ENCODE results near the gene ANXA1. TPM values are rescaled to one million over a fixed set of nuclear protein-coding genes. Genes with fewer than 3 reads are reported as not detected.
A peak's percentile ranks its signal among the peaks of the same experiment; 100 is the strongest.
"Not testable (repeated sequence)": the region's sequence is repeated elsewhere in the genome, so short reads cannot be mapped to it uniquely, and the experiment has no call there.

ANXA1 gene
- total and polyA plus RNA-seq, 9 donors = 67.5 to 472 (median 110) TPM

GRCh38 chr9:73183917-73184861 is 32.5 kb downstream of the ANXA1 start:
- Histone ChIP-seq H3K27ac (no peak overlapping the region), H3K4me1 (ENCODE audit: insufficient read depth) (no peaks in the 10 kb centered on the region), H3K9me3 (no peaks in the 10 kb centered on the region), H3K36me3 (no peaks in the 10 kb centered on the region), H3K27me3 (no peaks in the 10 kb centered on the region), H3K4me3 (no peak overlapping the region)
- intact Hi-C loops (cut with DNase I) = loop anchor here in 3 of 4 donors (5.0 to 10.0 kb wide), 4 partner anchors 69 to 319 kb away; no protein-coding TSS in a partner anchor
- TF ChIP-seq POLR2A (IDR thresholded peaks at IDR 0.05) (no peak), CTCF (IDR thresholded peaks at IDR 0.05) (peak in 2 of 3 donors; percentile 33 to 49), EP300 (IDR thresholded peaks at IDR 0.05) (no peak)
- 48 to 52% (median 49%) methylated on average over 3 of the region's 3 CpGs for WGBS, 3 donors
- DNase-seq = no peak

GRCh38 chr9:73191109-73191508 is 39.4 kb downstream of the ANXA1 start:
- intact Hi-C loops (cut with DNase I); H3K4me1 ChIP-seq (ENCODE audit: insufficient read depth); H3K4me3 ChIP-seq; H3K27me3 ChIP-seq; H3K27ac ChIP-seq; H3K36me3 ChIP-seq; H3K9me3 ChIP-seq; DNase-seq: not testable (repeated sequence)
- 7 to 15% (median 7%) methylated on average over 1 of the region's 1 CpG for WGBS, 3 donors

- Histone ChIP-seq H3K4me3 (no peak overlapping the region), H3K36me3 (no peaks in the 10 kb centered on the region), H3K27ac (no peak overlapping the region), H3K9me3 (no peaks in the 10 kb centered on the region), H3K4me1 (ENCODE audit: insufficient read depth) (no peaks in the 10 kb centered on the region), H3K27me3 (no peaks in the 10 kb centered on the region)
- intact Hi-C loops (cut with DNase I) = no loop called here
- DNase-seq = no peak
- 89 to 94% (median 90%) methylated on average over 1 of the region's 1 CpG for WGBS, 3 donors
- TF ChIP-seq POLR2A (IDR thresholded peaks at IDR 0.05) (no peak), EP300 (IDR thresholded peaks at IDR 0.05) (no peak), CTCF (IDR thresholded peaks at IDR 0.05) (no peak)
Observed at GRCh38 chr9:73194284-73194683, 42.6 kb downstream of the ANXA1 start.

GRCh38 chr9:73199448-73199847 is 47.8 kb downstream of the ANXA1 start:
- no peak overlapping the region for H3K27ac ChIP-seq
- H3K36me3 ChIP-seq = no peaks in the 10 kb centered on the region
- no peak for TF ChIP-seq EP300 (IDR thresholded peaks at IDR 0.05)
- TF ChIP-seq POLR2A (IDR thresholded peaks at IDR 0.05) = no peak
- TF ChIP-seq CTCF (IDR thresholded peaks at IDR 0.05) = no peak
- no peak for DNase-seq
- intact Hi-C loops (cut with DNase I) = no loop called here
- H3K9me3 ChIP-seq = no peaks in the 10 kb centered on the region
- H3K4me3 ChIP-seq = no peak overlapping the region
- H3K27me3 ChIP-seq = no peaks in the 10 kb centered on the region
- H3K4me1 ChIP-seq (ENCODE audit: insufficient read depth) = no peaks in the 10 kb centered on the region
- 54 to 62% (median 59%) methylated on average over 2 of the region's 2 CpGs for WGBS, 3 donors

GRCh38 chr9:73199886-73200285 is 48.2 kb downstream of the ANXA1 start:
- Histone ChIP-seq H3K27ac (no peak overlapping the region), H3K9me3 (no peaks in the 10 kb centered on the region), H3K27me3 (no peaks in the 10 kb centered on the region), H3K4me3 (no peak overlapping the region), H3K36me3 (no peaks in the 10 kb centered on the region), H3K4me1 (ENCODE audit: insufficient read depth) (no peaks in the 10 kb centered on the region)
- TF ChIP-seq EP300 (IDR thresholded peaks at IDR 0.05) = no peak
- TF ChIP-seq CTCF (IDR thresholded peaks at IDR 0.05) = no peak
- TF ChIP-seq POLR2A (IDR thresholded peaks at IDR 0.05) = no peak
- 61 to 77% (median 66%) methylated on average over 10 of the region's 10 CpGs for WGBS, 3 donors
- no peak for DNase-seq
- intact Hi-C loops (cut with DNase I) = no loop called here
